ENCODE measurements around the gene TRIM54. TPM values are rescaled to one million over a fixed set of nuclear protein-coding genes. Genes with fewer than 3 reads are reported as not detected.

TRIM54 gene
- total and polyA plus RNA-seq, 2 of the 4 experiments (the other 2 are of a cell fraction): 0.15 TPM; not detected in 1

DNA sequence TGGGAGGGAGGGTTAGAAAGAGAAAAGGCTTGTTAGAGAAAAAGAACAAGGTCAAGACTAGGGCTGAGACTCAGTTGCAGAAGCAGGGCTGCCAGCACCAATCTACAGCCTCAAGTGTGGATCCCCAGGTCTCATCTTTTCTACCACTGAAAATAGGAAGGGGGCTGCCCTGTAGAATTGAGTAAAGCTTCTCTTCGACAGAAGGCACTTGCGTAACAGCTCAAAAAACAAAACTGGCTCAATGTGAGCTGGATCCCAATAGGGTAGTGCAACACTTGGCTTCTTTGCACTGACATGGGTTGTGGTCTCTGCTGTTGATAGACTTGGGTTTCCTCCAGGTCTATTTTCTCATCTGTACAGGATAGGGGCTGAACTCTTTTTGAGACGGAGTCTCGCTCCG lies 42.5 kb downstream of the TRIM54 start:
- no CpG with 5 or more reads among the region's 5 CpGs for WGBS, 2 experiments (ENCODE audit: extremely low coverage in 2 of 2, insufficient read length in 1 of 2)
- POLR2A ChIA-PET (ENCODE audit: unreplicated experiment): no interaction called here
- in situ Hi-C loops (cut with MboI; ENCODE audit: low sequenced_read_pairs): no loop called here

More for the DNA sequence above, 42.5 kb downstream of the TRIM54 start:
- no peak overlapping the region for H2AK9ac ChIP-seq (replicated peaks; ENCODE audit: low read depth, low read length, poor library complexity)
- H3K23ac ChIP-seq (ENCODE audit: low read depth, low read length): no peak overlapping the region
- H3K27ac ChIP-seq (ENCODE audit: insufficient read depth, low read length): no peak overlapping the region
- H3K27me3 ChIP-seq (ENCODE audit: control insufficient read depth, insufficient read depth, low read length): no peaks in the 10 kb centered on the region
- no peak overlapping the region for H2BK20ac ChIP-seq (ENCODE audit: low read depth, low read length)
- H3K4me1 ChIP-seq (ENCODE audit: control insufficient read depth, insufficient read depth, low read length): peaks cover 7% of the 10 kb centered on the region
- no peak overlapping the region for H2BK15ac ChIP-seq (ENCODE audit: low read depth, low read length)
- H4K5ac ChIP-seq (ENCODE audit: low read depth, low read length): no peak overlapping the region
- dilution Hi-C loops (cut with HindIII; ENCODE audit: low sequenced_read_pairs, unreplicated experiment): no loop called here
- H3K9me3 ChIP-seq (ENCODE audit: control insufficient read depth, insufficient read depth, low read length): no peaks in the 10 kb centered on the region
- H2BK120ac ChIP-seq (ENCODE audit: low read depth, low read length): no peak overlapping the region
- peaks cover 27% of the 10 kb centered on the region for H3K36me3 ChIP-seq (ENCODE audit: control insufficient read depth, insufficient read depth, low read length)
- H3K18ac ChIP-seq (ENCODE audit: low read depth, low read length): no peak overlapping the region
- H2BK5ac ChIP-seq (ENCODE audit: low read depth, low read length, poor library complexity, severe bottlenecking): no peak overlapping the region
- H4K20me1 ChIP-seq (ENCODE audit: insufficient read depth, low read length): no peaks in the 10 kb centered on the region
- BruUV-seq (replicated peaks): no TSS peak
- no peak overlapping the region for H3K4me3 ChIP-seq (ENCODE audit: insufficient read depth, low read depth, low read length)
- CTCF ChIA-PET: interaction anchor here (1.2 kb wide), 1 partner anchor 45 kb away, joined by 3 read pairs; no protein-coding TSS in a partner anchor
- intact Hi-C loops (cut with micrococcal nuclease): loop anchor here (5.0 kb wide), 1 partner anchor 33 kb away; the partner anchor contains the start of gene GTF3C2
- no peak overlapping the region for H4K91ac ChIP-seq (ENCODE audit: insufficient read depth, low read depth, low read length)
- H2AK5ac ChIP-seq (ENCODE audit: low read depth, low read length): no peak overlapping the region
- H4K8ac ChIP-seq (ENCODE audit: low read depth in 2 of 2, low read length in 2 of 2): no peak overlapping the region
- H3K14ac ChIP-seq (replicated peaks; ENCODE audit: low read depth, low read length): no peak overlapping the region
- H3K9me1 ChIP-seq (ENCODE audit: insufficient read depth, low read length): peaks cover 11% of the 10 kb centered on the region; the same call in 1 of the 2 replicates
- DNase-seq (no peak), ATAC-seq (ENCODE audit: low read depth) (no peak)
- peaks cover 22 to 37% of the 10 kb centered on the region in 2 experiments for H3K79me1 ChIP-seq (ENCODE audit: low read depth in 1 of 2, low read length in 2 of 2)
- no peak overlapping the region for H3K4ac ChIP-seq (ENCODE audit: low read depth, low read length)
- H3K56ac ChIP-seq (ENCODE audit: extremely low read depth, insufficient read depth, low read length): no peak overlapping the region
- no peak overlapping the region for H3K9ac ChIP-seq (ENCODE audit: low read depth, low read length)
- H3K4me2 ChIP-seq (ENCODE audit: low read depth, low read length): no peak overlapping the region
- no peak for TF ChIP-seq CHD1 (IDR thresholded peaks at IDR 0.05; ENCODE audit: low read depth, low read length)
- no peak for TF ChIP-seq NFE2L2 (IDR thresholded peaks at IDR 0.05; ENCODE audit: low read depth, low read length)
- TF ChIP-seq RAD21 (IDR thresholded peaks at IDR 0.05; ENCODE audit: low read length): no peak
- no peak for TF ChIP-seq MAFK (IDR thresholded peaks at IDR 0.05; ENCODE audit: low read depth, low read length)
- TF ChIP-seq CEBPB (IDR thresholded peaks at IDR 0.05; ENCODE audit: low read depth, low read length): 0 out of 2 replicates have a peak, but pooled peaks have one; percentile 23
- TF ChIP-seq MXI1 (IDR thresholded peaks at IDR 0.05; ENCODE audit: borderline replicate concordance, low read depth, low read length): no peak
- no peak overlapping the region for H2AFZ ChIP-seq (replicated peaks; ENCODE audit: low read length, poor library complexity)

All from IMR-90 (cell line).